Neutrophil (primary cell): ENCODE data around the gene TLR6.
"Not testable (repeated sequence)": the region's sequence is repeated elsewhere in the genome, so short reads cannot be mapped to it uniquely, and the experiment has no call there.

Experiments
- H3K27ac ChIP-seq: fragments of 200-600 bp; sonication (generic); 2 replicates; pipeline ENCODE4 v1.5.1; 2016; ENCODE audit warnings: mild to moderate bottlenecking, moderate library complexity
- H3K27me3 ChIP-seq: fragments of 200-600 bp; sonication (generic); 2 replicates; pipeline ENCODE4 v1.6.0; 2016; ENCODE audit warnings: mild to moderate bottlenecking
- H3K36me3 ChIP-seq: fragments of 200-600 bp; sonication (generic); 2 replicates; pipeline ENCODE4 v1.5.1; 2017
- H3K4me1 ChIP-seq, 2 experiments: fragments of 200-600 bp in 1 of 2; sonication (generic) in 1 of 2; 1 replicate in 1 of 2; 2 replicates in 1 of 2; pipeline versions ENCODE4 v1.5.1 to v1.6.1; 2013 to 2016; ENCODE audit warnings: low read depth in 1 of 2, low read length in 1 of 2, mild to moderate bottlenecking in 1 of 2, moderate library complexity in 1 of 2; ENCODE audit not compliant: control insufficient read depth in 1 of 2, insufficient read depth in 1 of 2
- H3K4me3 ChIP-seq, 2 experiments: fragments of 200-600 bp in 1 of 2; sonication (generic) in 1 of 2; 1 replicate in 1 of 2; 2 replicates in 1 of 2; pipeline ENCODE4 v1.5.1; 2013 to 2016; ENCODE audit warnings: low read depth in 1 of 2, low read length in 1 of 2, mild to moderate bottlenecking in 1 of 2, moderate library complexity in 1 of 2
- H3K9me3 ChIP-seq: fragments of 200-600 bp; sonication (generic); 2 replicates; pipeline ENCODE4 v1.5.1; 2016
- TF ChIP-seq, protein P1 (sequence below): fragments of 200-600 bp; sonication (generic); IDR thresholded peaks from 2 replicates; pipeline ENCODE4 v1.5.1; 2016; ENCODE audit warnings: antibody characterized with exemption

TLR6 gene

DNA sequence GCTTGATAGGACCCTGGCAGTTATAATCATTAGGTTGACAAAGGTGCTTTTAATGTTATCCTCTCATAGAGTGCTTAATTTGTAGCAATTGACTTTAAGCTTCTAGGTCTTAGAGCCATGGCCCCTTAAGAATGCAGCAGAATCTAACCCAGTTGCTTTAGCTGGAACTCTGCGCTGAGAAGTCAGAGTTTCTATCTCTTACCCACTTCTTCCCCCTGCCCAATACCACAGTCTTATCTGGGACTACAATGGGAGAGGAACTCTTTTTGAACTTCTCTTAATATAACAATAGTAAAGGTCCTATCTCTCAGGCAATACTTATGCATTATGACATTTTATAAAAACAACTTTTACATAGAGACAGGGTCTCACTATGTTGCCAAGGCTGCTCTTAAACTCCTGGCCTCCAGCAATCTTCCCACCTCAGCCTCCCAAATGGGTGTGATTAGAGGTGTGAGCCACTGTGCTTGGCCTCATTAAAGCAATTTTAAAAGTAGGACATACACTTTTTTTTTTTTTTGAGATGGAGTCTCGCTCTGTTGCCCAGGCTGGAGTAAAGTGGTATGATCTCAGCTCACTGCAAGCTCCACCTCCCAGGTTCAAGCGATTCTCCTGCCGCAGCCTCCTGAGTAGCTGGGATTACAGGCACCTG, 75.7 kb downstream of the TLR6 start:
- H3K9me3 ChIP-seq: no peaks in the 10 kb centered on the region
- peaks cover 38 to 43% of the 10 kb centered on the region in 2 experiments for H3K4me1 ChIP-seq
- no peak overlapping the region for H3K27ac ChIP-seq
- H3K4me3 ChIP-seq: no peak overlapping the region
- TF ChIP-seq, protein P1, sequence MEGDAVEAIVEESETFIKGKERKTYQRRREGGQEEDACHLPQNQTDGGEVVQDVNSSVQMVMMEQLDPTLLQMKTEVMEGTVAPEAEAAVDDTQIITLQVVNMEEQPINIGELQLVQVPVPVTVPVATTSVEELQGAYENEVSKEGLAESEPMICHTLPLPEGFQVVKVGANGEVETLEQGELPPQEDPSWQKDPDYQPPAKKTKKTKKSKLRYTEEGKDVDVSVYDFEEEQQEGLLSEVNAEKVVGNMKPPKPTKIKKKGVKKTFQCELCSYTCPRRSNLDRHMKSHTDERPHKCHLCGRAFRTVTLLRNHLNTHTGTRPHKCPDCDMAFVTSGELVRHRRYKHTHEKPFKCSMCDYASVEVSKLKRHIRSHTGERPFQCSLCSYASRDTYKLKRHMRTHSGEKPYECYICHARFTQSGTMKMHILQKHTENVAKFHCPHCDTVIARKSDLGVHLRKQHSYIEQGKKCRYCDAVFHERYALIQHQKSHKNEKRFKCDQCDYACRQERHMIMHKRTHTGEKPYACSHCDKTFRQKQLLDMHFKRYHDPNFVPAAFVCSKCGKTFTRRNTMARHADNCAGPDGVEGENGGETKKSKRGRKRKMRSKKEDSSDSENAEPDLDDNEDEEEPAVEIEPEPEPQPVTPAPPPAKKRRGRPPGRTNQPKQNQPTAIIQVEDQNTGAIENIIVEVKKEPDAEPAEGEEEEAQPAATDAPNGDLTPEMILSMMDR: no peak
- H3K27me3 ChIP-seq: no peaks in the 10 kb centered on the region
- H3K36me3 ChIP-seq: no peaks in the 10 kb centered on the region

DNA sequence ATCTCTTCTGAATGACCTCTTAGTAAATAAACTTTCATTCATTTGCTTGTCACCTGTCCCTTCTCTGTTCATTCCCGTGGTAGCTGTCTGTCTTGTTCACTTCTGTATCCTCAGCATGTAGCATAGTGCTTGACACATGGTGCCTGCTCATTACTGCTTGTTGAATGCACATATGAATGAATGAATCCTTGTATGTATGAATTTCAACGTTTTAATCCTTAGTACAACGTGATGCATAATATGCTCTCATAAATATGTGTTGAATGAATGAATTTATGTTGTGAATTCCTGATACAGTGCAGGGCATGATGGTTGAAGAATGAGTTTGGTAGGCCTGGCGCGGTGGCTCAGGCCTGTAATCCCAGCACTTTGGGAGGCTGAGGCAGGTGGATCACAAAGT, 76.8 kb downstream of the TLR6 start:
- Histone ChIP-seq H3K27me3 (no peaks in the 10 kb centered on the region), H3K4me3 (no peak overlapping the region), H3K36me3 (no peaks in the 10 kb centered on the region), H3K9me3 (no peaks in the 10 kb centered on the region), H3K4me1 (peaks cover 31% of the 10 kb centered on the region in 2 experiments), H3K27ac (no peak overlapping the region)
- TF ChIP-seq, protein P1: no peak

DNA sequence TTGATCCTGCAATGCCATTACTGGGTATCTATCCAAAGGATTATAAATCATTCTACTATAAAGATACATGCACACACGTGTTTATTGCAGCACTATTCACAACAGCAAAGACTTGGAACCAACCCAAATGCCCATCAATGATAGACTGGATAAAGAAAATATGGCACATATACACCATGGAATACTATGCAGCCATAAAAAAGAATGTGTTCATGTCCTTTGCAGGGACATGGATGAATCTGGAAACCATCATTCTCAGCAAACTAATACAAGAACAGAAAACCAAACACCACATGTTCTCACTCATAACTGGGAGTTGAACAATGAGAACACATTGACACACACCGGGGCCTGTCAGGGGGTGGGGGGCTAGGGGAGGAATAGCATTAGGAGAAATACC, 78.7 kb downstream of the TLR6 start:
- not testable (repeated sequence) for H3K27me3 ChIP-seq, H3K9me3 ChIP-seq, H3K4me3 ChIP-seq, H3K27ac ChIP-seq, H3K36me3 ChIP-seq
- H3K4me1 ChIP-seq: peaks cover 13 to 16% of the 10 kb centered on the region in 2 experiments

DNA sequence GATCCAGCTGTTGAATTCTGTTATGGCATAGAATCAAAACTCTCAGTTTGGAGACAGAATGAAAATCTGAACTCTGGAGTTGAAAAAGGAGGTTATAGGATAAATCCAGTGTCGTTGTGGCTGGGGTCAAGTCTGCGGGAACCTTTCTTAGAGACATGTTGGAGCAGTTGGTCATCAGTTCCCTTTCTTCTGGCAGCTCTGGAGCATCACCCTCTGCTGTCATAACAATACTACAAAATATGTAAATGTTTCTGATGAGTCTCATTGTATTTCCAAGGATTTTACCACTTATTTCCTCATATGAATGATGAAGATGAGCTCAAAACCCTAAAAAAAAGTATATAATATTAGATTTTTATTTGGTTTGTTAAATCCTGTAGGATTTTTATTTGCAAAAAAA, 81.3 kb downstream of the TLR6 start:
- Histone ChIP-seq H3K27me3 (no peaks in the 10 kb centered on the region), H3K4me3 (no peak overlapping the region), H3K4me1 (peaks cover 0 to 9% of the 10 kb centered on the region in 2 experiments), H3K27ac (no peak overlapping the region), H3K36me3 (no peaks in the 10 kb centered on the region), H3K9me3 (no peaks in the 10 kb centered on the region)
- TF ChIP-seq, protein P1: no peak

DNA sequence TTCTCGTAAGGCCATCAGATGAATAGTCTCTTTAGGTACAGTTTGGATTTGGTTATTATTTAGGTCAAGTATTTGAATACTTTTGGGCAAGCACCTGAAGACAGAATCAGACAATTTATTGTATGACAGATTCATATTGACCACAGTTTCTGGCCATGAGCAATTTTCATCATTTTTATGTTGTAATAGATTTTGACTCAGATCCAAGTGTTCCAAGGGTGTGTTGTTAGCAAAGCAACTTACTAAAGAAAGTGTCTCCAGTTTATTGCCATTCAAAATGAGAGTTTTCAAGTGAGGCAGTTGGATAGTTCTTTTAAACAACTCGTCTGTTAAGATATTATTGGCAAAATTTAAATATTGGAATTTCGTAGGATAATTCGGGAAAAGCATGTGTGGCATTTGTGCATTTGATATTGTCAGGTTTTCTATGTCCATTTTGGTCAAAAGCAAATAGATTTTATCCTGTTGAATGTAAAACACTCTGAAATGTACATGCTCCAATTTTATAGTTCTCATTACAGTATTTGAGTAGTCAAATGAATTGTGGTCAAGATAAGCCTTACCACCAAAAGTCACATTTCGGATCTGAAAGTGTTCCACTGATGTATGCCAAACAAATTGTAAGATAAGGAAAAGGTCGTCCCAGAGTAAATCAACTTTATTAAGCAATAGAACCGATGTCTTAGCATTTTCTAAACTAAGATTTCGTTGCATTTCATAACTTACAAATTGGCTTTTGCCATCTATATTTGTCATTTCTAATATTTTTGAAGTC, 82.2 kb downstream of the TLR6 start:
- Histone ChIP-seq H3K4me3 (no peak overlapping the region), H3K36me3 (no peaks in the 10 kb centered on the region), H3K4me1 (peaks cover 5 to 15% of the 10 kb centered on the region in 2 experiments), H3K27me3 (no peaks in the 10 kb centered on the region), H3K27ac (no peak overlapping the region), H3K9me3 (no peaks in the 10 kb centered on the region)
- TF ChIP-seq, protein P1: no peak
